ENCODE measurements around the gene CTNNA2.
"Not testable (repeated sequence)": the region's sequence is repeated elsewhere in the genome, so short reads cannot be mapped to it uniquely, and the experiment has no call there.

CTNNA2 gene

GRCh38 chr2:80203929-80204328 lies 691.1 kb downstream of the CTNNA2 start:
- not testable (repeated sequence) for DNase-seq (ENCODE audit: low spot score)

- DNase-seq (ENCODE audit: low spot score), result no peak
Measured at GRCh38 chr2:80205498-80205897, 692.6 kb downstream of the CTNNA2 start.

- no peak for DNase-seq (ENCODE audit: low spot score)
Measured at GRCh38 chr2:80209458-80209857, 696.6 kb downstream of the CTNNA2 start.

GRCh38 chr2:80217446-80217845 lies 704.6 kb downstream of the CTNNA2 start:
- DNase-seq (ENCODE audit: low spot score), result no peak

- no peak for DNase-seq (ENCODE audit: low spot score)
Measured at GRCh38 chr2:80222644-80223043, 709.8 kb downstream of the CTNNA2 start.

- DNase-seq (ENCODE audit: low spot score), result no peak
Measured at GRCh38 chr2:80231421-80231820, 718.6 kb downstream of the CTNNA2 start.

- no peak for DNase-seq (ENCODE audit: low spot score)
Measured at GRCh38 chr2:80233333-80233732, 720.5 kb downstream of the CTNNA2 start.

GRCh38 chr2:80238692-80239469 lies 726.0 kb downstream of the CTNNA2 start:
- DNase-seq (ENCODE audit: low spot score), result peak; percentile 18

- DNase-seq (ENCODE audit: low spot score), result no peak
Measured at GRCh38 chr2:80242355-80242910, 729.6 kb downstream of the CTNNA2 start.

GRCh38 chr2:80244905-80245584 lies 732.2 kb downstream of the CTNNA2 start:
- DNase-seq (ENCODE audit: low spot score), result no peak

- no peak for DNase-seq (ENCODE audit: low spot score)
Measured at GRCh38 chr2:80246534-80246933, 733.7 kb downstream of the CTNNA2 start.

- DNase-seq (ENCODE audit: low spot score), result no peak
Measured at GRCh38 chr2:80247339-80247738, 734.5 kb downstream of the CTNNA2 start.

GRCh38 chr2:80248146-80248545 lies 735.3 kb downstream of the CTNNA2 start:
- DNase-seq (ENCODE audit: low spot score), result no peak

GRCh38 chr2:80252294-80252986 lies 739.6 kb downstream of the CTNNA2 start:
- DNase-seq (ENCODE audit: low spot score), result no peak

GRCh38 chr2:80255918-80256781 lies 743.3 kb downstream of the CTNNA2 start:
- DNase-seq (ENCODE audit: low spot score), result peak; percentile 13

GRCh38 chr2:80256782-80257167 lies 743.9 kb downstream of the CTNNA2 start:
- DNase-seq (ENCODE audit: low spot score), result no peak

GRCh38 chr2:80257450-80257849 lies 744.6 kb downstream of the CTNNA2 start:
- DNase-seq (ENCODE audit: low spot score), result no peak

- no peak for DNase-seq (ENCODE audit: low spot score)
Measured at GRCh38 chr2:80258341-80258740, 745.5 kb downstream of the CTNNA2 start.

GRCh38 chr2:80258793-80259192 lies 745.9 kb downstream of the CTNNA2 start:
- DNase-seq (ENCODE audit: low spot score), result no peak

GRCh38 chr2:80259292-80259691 lies 746.4 kb downstream of the CTNNA2 start:
- no peak for DNase-seq (ENCODE audit: low spot score)

- DNase-seq (ENCODE audit: low spot score), result no peak
Measured at GRCh38 chr2:80266231-80266630, 753.4 kb downstream of the CTNNA2 start.

- DNase-seq (ENCODE audit: low spot score), result no peak
Measured at GRCh38 chr2:80269806-80270205, 757.0 kb downstream of the CTNNA2 start.

Measured in RKO (cell line).